LNCaP clone FGC (cell line): ENCODE data around the gene SELENON.

Experiments
- DNase-seq: peaks from one replicate; pipeline ENCODE4 v3.0.0-alpha.2; 2011; ENCODE audit warnings: low read depth
- H3K4me3 ChIP-seq: 2 replicates; pipeline ENCODE4 v1.5.1; 2011; ENCODE audit warnings: mild to moderate bottlenecking, low read depth, low read length, control low read depth
- TF ChIP-seq, protein P1 (sequence below): IDR thresholded peaks from 2 replicates; pipeline ENCODE4 v1.5.1; 2012; ENCODE audit warnings: mild to moderate bottlenecking; ENCODE audit not compliant: control insufficient read depth, insufficient read depth; ENCODE audit errors: extremely low read depth

Gene SELENON

GRCh38 chr1:25785333-25786067 lies 14.5 kb upstream of the SELENON start:
- DNase-seq = no peak
- H3K4me3 ChIP-seq = no peak overlapping the region
- TF ChIP-seq, protein P1, sequence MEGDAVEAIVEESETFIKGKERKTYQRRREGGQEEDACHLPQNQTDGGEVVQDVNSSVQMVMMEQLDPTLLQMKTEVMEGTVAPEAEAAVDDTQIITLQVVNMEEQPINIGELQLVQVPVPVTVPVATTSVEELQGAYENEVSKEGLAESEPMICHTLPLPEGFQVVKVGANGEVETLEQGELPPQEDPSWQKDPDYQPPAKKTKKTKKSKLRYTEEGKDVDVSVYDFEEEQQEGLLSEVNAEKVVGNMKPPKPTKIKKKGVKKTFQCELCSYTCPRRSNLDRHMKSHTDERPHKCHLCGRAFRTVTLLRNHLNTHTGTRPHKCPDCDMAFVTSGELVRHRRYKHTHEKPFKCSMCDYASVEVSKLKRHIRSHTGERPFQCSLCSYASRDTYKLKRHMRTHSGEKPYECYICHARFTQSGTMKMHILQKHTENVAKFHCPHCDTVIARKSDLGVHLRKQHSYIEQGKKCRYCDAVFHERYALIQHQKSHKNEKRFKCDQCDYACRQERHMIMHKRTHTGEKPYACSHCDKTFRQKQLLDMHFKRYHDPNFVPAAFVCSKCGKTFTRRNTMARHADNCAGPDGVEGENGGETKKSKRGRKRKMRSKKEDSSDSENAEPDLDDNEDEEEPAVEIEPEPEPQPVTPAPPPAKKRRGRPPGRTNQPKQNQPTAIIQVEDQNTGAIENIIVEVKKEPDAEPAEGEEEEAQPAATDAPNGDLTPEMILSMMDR = no peak

- no peak overlapping the region for H3K4me3 ChIP-seq
- TF ChIP-seq, protein P1 = no peak
- no peak for DNase-seq
Measured at GRCh38 chr1:25786887-25787759, 12.9 kb upstream of the SELENON start.

DNA sequence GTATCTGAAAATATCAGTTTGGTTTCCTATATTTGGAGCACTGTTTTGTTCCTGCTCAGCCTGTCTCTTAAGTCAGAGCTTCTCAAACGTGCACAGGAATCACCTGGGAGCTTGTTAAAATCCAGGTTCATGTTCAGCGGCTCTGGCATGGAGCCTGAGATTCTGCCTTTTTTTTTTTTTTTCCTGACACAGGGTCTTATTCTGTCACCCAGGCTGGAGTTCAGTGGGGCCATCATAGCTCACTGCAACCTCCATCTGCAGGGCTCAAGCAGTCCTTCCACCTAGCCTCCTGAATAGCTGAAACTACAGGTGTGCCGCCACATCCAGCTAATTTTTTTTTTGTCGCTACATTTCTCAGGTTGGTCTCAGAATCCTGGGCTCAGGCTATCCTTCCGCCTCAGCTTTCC lies 12.2 kb upstream of the SELENON start:
- TF ChIP-seq, protein P1 = no peak
- DNase-seq = no peak
- no peak overlapping the region for H3K4me3 ChIP-seq

- H3K4me3 ChIP-seq = no peak overlapping the region
- TF ChIP-seq, protein P1 = no peak
- no peak for DNase-seq
Measured at GRCh38 chr1:25790472-25790871, 9.5 kb upstream of the SELENON start.

DNA sequence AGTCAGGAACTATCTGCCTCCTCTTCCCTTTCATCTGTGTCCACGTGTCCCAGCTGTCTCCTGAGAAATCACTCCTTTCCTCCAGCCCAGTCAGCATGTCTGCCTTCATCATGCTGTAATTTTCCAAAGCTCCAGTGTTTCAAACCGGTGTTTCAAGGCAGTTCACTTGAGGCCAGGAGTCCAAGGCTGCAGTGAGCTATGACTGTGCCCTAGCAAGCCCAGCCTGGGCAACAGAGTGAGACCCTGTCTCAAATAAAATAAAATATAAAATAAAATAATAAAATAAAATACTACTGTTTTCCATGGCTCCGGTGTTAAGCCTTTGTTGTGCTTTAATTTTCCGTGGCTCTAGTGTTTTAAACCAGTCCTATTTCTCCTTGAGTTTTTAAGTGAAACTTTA lies 7.9 kb upstream of the SELENON start:
- TF ChIP-seq, protein P1 = no peak
- no peak overlapping the region for H3K4me3 ChIP-seq
- no peak for DNase-seq

DNA sequence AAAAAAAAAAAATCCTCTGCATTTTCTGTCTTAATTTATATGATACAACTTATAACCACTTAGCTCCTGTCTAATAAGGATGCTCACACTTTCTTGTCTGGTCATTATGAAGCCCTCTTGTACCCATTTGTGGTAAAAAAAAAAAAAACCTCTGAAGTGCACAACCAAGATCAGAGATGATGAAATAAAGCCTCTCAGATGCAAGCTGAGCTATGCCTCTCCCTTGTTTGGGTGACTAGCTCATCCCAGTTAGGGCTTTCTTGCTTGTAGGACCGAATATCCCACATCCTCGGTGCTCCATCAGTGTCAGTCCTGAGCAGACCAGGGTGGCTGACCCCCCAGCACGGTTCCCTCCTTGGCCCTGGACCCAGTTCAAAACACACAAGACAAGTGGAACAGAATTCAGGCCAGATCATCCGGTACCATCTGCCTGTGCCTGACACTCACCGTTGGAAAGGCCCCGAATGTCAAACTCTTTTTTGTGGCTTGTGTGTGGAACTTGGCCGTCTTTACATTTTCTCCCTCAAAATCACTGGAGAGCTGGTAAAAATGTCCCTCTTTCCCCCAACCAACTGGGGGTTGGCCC lies 6.3 kb upstream of the SELENON start:
- TF ChIP-seq, protein P1 = no peak
- H3K4me3 ChIP-seq = no peak overlapping the region
- DNase-seq = no peak
